Activated CD8-positive, alpha-beta T cell treated with anti-CD3 and anti-CD28 coated beads for 36 hours (primary cell): ENCODE results near the gene TMED1. TPM values are rescaled to one million over a fixed set of nuclear protein-coding genes. Genes with fewer than 3 reads are reported as not detected.
"Not testable (repeated sequence)": the region's sequence is repeated elsewhere in the genome, so short reads cannot be mapped to it uniquely, and the experiment has no call there.

Experiments used
- ATAC-seq: fragments of 200-7000 bp; cut with Tn5 transposase; one replicate; pipeline ENCODE4 v1.10.0; 2021; ENCODE audit warnings: mild to moderate bottlenecking, moderate library complexity
- CTCF ChIA-PET: fragments of 350-600 bp; sonication (Branson Sonifier 250); formaldehyde crosslinking; loops from one replicate; lab custom pipeline; 2021; ENCODE audit warnings: antibody characterized with exemption; lab: Charles Lee
- POLR2A ChIA-PET: fragments of 350-600 bp; sonication (Branson Sonifier 250); formaldehyde crosslinking; loops from one replicate; lab custom pipeline; 2021; ENCODE audit warnings: antibody characterized with exemption; lab: Charles Lee
- DNase-seq: peaks from one replicate; pipeline ENCODE4 v3.0.0-alpha.2; 2020
- H3K27ac Mint-ChIP-seq: one replicate; pipeline ENCODE4 v1.8.0; 2021; ENCODE audit warnings: mild to moderate bottlenecking, mixed read lengths
- H3K27me3 Mint-ChIP-seq: one replicate; pipeline ENCODE4 v1.8.0; 2021; ENCODE audit warnings: mixed read lengths
- H3K36me3 Mint-ChIP-seq: one replicate; pipeline ENCODE4 v1.8.0; 2021; ENCODE audit warnings: low read depth, mixed read lengths
- H3K4me1 Mint-ChIP-seq: one replicate; pipeline ENCODE4 v1.8.0; 2021; ENCODE audit warnings: low read depth, mixed read lengths
- H3K4me3 Mint-ChIP-seq: one replicate; pipeline ENCODE4 v1.8.0; 2021; ENCODE audit warnings: mild to moderate bottlenecking, moderate library complexity, mixed read lengths
- H3K9me3 Mint-ChIP-seq: one replicate; pipeline ENCODE4 v1.8.0; 2021; ENCODE audit warnings: mixed read lengths
- CTCF ChIP-seq: fragments of 200-600 bp; IDR thresholded peaks from one replicate; pipeline ENCODE4 v1.8.0; 2022; ENCODE audit warnings: antibody characterized with exemption, mild to moderate bottlenecking
- intact Hi-C: fragments of 100-400 bp; cut with micrococcal nuclease; formaldehyde crosslinking; loops from one replicate; pipeline ENCODE4 v1.10.0; 2022
- total RNA-seq, 2 experiments: library from RNA; stranded (reverse); gene quantifications; one replicate each; pipeline ENCODE4 v1.2.3, GENCODE V29; 2021

Gene TMED1
- total RNA-seq, 2 experiments from 2014 or later = 12.9 to 15.0 TPM

GRCh38 chr19:10881403-10882107 is 45.5 kb upstream of the TMED1 start:
- H3K9me3 Mint-ChIP-seq = no peaks in the 10 kb centered on the region
- ATAC-seq (no peak), DNase-seq (no peak)
- intact Hi-C loops = no loop called here
- no peaks in the 10 kb centered on the region for H3K27me3 Mint-ChIP-seq
- no peak for TF ChIP-seq CTCF
- peaks cover 30% of the 10 kb centered on the region for H3K4me1 Mint-ChIP-seq
- ChIA-PET POLR2A (interaction anchor here (1.3 to 1.5 kb wide), 3 partner anchors 9 to 79 kb away, joined by 4 to 9 read pairs (median 4); partner anchors contain the start of gene SMARCA4), CTCF (interaction anchor here (1.0 to 1.6 kb wide), 4 partner anchors 10 to 37 kb away, joined by 3 to 11 read pairs (median 4); partner anchors contain the start of gene CARM1)
- no peak overlapping the region for H3K4me3 Mint-ChIP-seq
- no peak overlapping the region for H3K27ac Mint-ChIP-seq
- peaks cover 15% of the 10 kb centered on the region for H3K36me3 Mint-ChIP-seq

GRCh38 chr19:10878253-10878652 is 42.2 kb upstream of the TMED1 start:
- peaks cover 38% of the 10 kb centered on the region for H3K4me1 Mint-ChIP-seq
- H3K27me3 Mint-ChIP-seq = no peaks in the 10 kb centered on the region
- DNase-seq (peak; percentile 18), ATAC-seq (peak; percentile 24)
- H3K9me3 Mint-ChIP-seq = no peaks in the 10 kb centered on the region
- ChIA-PET CTCF (interaction anchor here (1.2 to 2.7 kb wide), 3 partner anchors 14 to 42 kb away, joined by 3 to 12 read pairs (median 3); partner anchors contain the start of gene TMED1), POLR2A (interaction anchor here (0.6 to 2.6 kb wide), 3 partner anchors 10 to 133 kb away, joined by 3 to 9 read pairs (median 3); no protein-coding TSS in a partner anchor)
- H3K4me3 Mint-ChIP-seq = peak overlapping the region; percentile 36
- intact Hi-C loops = no loop called here
- peak overlapping the region; percentile 80 for H3K27ac Mint-ChIP-seq
- no peak for TF ChIP-seq CTCF
- H3K36me3 Mint-ChIP-seq = peaks cover 15% of the 10 kb centered on the region

- ChIA-PET POLR2A (interaction anchor here (0.6 to 2.6 kb wide), 3 partner anchors 11 to 134 kb away, joined by 3 to 9 read pairs (median 3); no protein-coding TSS in a partner anchor), CTCF (interaction anchor here (1.2 to 2.7 kb wide), 4 partner anchors 13 to 42 kb away, joined by 3 to 12 read pairs (median 3); partner anchors contain the start of gene TMED1)
- intact Hi-C loops, H3K9me3 Mint-ChIP-seq, ATAC-seq, DNase-seq, H3K27me3 Mint-ChIP-seq: not testable (repeated sequence)
- Mint-ChIP-seq H3K4me1 (peaks cover 43% of the 10 kb centered on the region), H3K27ac (peak overlapping the region; percentile 80), H3K36me3 (peaks cover 17% of the 10 kb centered on the region), H3K4me3 (peak overlapping the region; percentile 36)
These were observed 41.6 kb upstream of the TMED1 start for GRCh38 chr19:10877608-10878007.

DNA sequence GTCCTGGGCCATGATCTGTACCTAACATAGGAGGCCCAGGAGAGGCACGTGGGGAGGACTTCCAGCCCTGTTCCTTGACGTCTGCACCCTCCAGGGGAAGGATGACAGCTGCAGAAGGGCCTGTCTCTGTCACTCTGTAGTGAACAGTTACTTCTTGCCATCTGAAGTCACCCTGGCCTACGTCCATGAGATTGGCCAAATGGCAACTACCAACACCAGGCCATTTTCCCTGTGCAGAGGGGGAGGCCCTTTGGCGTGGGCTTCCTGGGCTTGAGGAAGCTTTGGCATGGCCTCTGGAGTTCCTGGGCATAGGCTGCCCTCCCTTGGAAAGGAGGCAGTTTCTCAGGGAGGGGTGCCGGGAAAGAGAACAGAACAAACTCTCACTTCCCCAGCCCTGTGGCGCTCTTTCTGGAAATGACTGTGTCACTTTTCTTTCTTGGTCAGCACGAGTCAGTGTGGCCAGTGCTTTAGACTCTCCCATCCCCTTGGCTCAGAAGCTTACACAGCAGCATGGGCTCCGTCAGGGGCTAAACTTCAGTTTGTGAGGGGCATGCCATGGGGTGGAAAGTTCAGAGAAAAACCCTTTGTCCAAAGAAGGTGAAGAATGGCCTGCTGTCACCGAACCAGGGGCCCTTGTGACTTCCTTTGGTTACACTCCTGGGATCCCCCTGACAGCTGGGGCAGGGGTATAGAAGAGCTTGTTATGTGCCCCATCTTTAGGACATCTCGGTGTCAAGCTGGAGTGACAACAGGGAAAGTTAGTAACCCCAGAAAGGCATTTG is 40.6 kb upstream of the TMED1 start:
- ChIA-PET CTCF (interaction anchor here (1.2 to 1.6 kb wide), 2 partner anchors 12 to 16 kb away, joined by 3 read pairs; no protein-coding TSS in a partner anchor), POLR2A (interaction anchor here (0.6 to 1.3 kb wide), 5 partner anchors 16 to 139 kb away, joined by 3 read pairs; partner anchors contain the start of gene SMARCA4)
- Mint-ChIP-seq H3K9me3 (no peaks in the 10 kb centered on the region), H3K27ac (peak overlapping the region; percentile 76), H3K4me1 (peaks cover 44% of the 10 kb centered on the region), H3K36me3 (peaks cover 17% of the 10 kb centered on the region), H3K27me3 (no peaks in the 10 kb centered on the region), H3K4me3 (no peak overlapping the region)
- TF ChIP-seq CTCF = no peak
- DNase-seq (peak; percentile 38), ATAC-seq (peak; percentile 24)
- intact Hi-C loops = no loop called here

DNA sequence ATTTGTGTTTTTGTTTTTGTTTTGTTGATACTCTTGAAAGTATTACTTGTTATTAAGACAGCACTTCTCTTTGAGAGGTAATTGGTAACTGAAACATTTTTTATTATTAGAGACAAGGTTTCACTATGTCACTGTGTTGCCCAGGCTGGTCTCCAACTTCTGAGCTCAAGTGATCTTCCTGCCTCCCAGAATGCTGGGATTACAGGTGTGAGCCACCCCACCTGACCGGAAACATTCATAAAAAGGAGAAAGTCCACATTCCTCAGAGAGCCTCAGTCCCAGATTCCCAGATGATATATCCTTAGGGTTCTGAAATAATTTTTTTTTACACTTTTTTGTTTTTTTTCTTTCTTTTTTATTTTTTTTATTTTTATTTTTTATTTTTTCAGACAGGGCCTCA is 38.0 kb upstream of the TMED1 start:
- intact Hi-C loops = no loop called here
- peaks cover 41% of the 10 kb centered on the region for H3K4me1 Mint-ChIP-seq
- CTCF ChIA-PET = interaction anchor here (0.8 to 2.9 kb wide), 3 partner anchors 10 to 63 kb away, joined by 3 to 18 read pairs (median 3); no protein-coding TSS in a partner anchor
- H3K9me3 Mint-ChIP-seq = no peaks in the 10 kb centered on the region
- POLR2A ChIA-PET = interaction anchor here (1.2 kb wide), 1 partner anchor 41 kb away, joined by 3 read pairs; no protein-coding TSS in a partner anchor
- TF ChIP-seq CTCF = no peak
- peaks cover 10% of the 10 kb centered on the region for H3K36me3 Mint-ChIP-seq
- no peaks in the 10 kb centered on the region for H3K27me3 Mint-ChIP-seq
- H3K4me3 Mint-ChIP-seq = peak overlapping the region; percentile 29
- H3K27ac Mint-ChIP-seq = no peak overlapping the region
- ATAC-seq = no peak
- DNase-seq = no peak
